Measurements from ENCODE around the gene HSPH1.
"Not testable (repeated sequence)": the region's sequence is repeated elsewhere in the genome, so short reads cannot be mapped to it uniquely, and the experiment has no call there.

HSPH1 gene

GRCh38 chr13:31177813-31178495 is 16.2 kb upstream of the HSPH1 start:
- not testable (repeated sequence) for DNase-seq (ENCODE audit: low read depth in 2 of 2, low spot score in 1 of 2)

GRCh38 chr13:31175847-31176532 is 14.3 kb upstream of the HSPH1 start:
- no peak for DNase-seq (ENCODE audit: low read depth in 2 of 2, low spot score in 1 of 2)

- DNase-seq (ENCODE audit: low read depth in 2 of 2, low spot score in 1 of 2): no peak
These were observed 12.3 kb upstream of the HSPH1 start for GRCh38 chr13:31174018-31174417.

GRCh38 chr13:31172535-31172934 is 10.8 kb upstream of the HSPH1 start:
- DNase-seq (ENCODE audit: low read depth in 2 of 2, low spot score in 1 of 2): no peak

- no peak for DNase-seq (ENCODE audit: low read depth in 2 of 2, low spot score in 1 of 2)
These were observed 10.3 kb upstream of the HSPH1 start for GRCh38 chr13:31172001-31172400.

GRCh38 chr13:31168736-31169135 is 7.0 kb upstream of the HSPH1 start:
- no peak for DNase-seq (ENCODE audit: low read depth in 2 of 2, low spot score in 1 of 2)

- DNase-seq (ENCODE audit: low read depth in 2 of 2, low spot score in 1 of 2): no peak
These were observed 6.5 kb upstream of the HSPH1 start for GRCh38 chr13:31168166-31168565.

- DNase-seq (ENCODE audit: low read depth in 2 of 2, low spot score in 1 of 2): no peak
These were observed 5.8 kb upstream of the HSPH1 start for GRCh38 chr13:31167490-31167889.

- DNase-seq (ENCODE audit: low read depth in 2 of 2, low spot score in 1 of 2): no peak
These were observed 4.9 kb upstream of the HSPH1 start for GRCh38 chr13:31166591-31166990.

- peak; percentile 85 to 93 for DNase-seq (ENCODE audit: low read depth in 2 of 2, low spot score in 1 of 2)
These were observed 676 bp upstream of the HSPH1 start for GRCh38 chr13:31162151-31163008.

GRCh38 chr13:31160857-31161556 is 697 bp downstream of the HSPH1 start:
- DNase-seq (ENCODE audit: low read depth in 2 of 2, low spot score in 1 of 2): peak; percentile 16 to 43

- no peak for DNase-seq (ENCODE audit: low read depth in 2 of 2, low spot score in 1 of 2)
These were observed 2.4 kb downstream of the HSPH1 start for GRCh38 chr13:31159306-31159705.

GRCh38 chr13:31154939-31155338 is 6.8 kb downstream of the HSPH1 start:
- DNase-seq (ENCODE audit: low read depth in 2 of 2, low spot score in 1 of 2): no peak

GRCh38 chr13:31151837-31152236 is 9.9 kb downstream of the HSPH1 start:
- DNase-seq (ENCODE audit: low read depth in 2 of 2, low spot score in 1 of 2): no peak

GRCh38 chr13:31150315-31150985 is 11.3 kb downstream of the HSPH1 start:
- no peak for DNase-seq (ENCODE audit: low read depth in 2 of 2, low spot score in 1 of 2)

GRCh38 chr13:31149604-31150003 is 12.1 kb downstream of the HSPH1 start:
- no peak for DNase-seq (ENCODE audit: low read depth in 2 of 2, low spot score in 1 of 2)

- no peak for DNase-seq (ENCODE audit: low read depth in 2 of 2, low spot score in 1 of 2)
These were observed 16.3 kb downstream of the HSPH1 start for GRCh38 chr13:31145417-31145816.

GRCh38 chr13:31138515-31138914 is 23.2 kb downstream of the HSPH1 start:
- no peak for DNase-seq (ENCODE audit: low read depth in 2 of 2, low spot score in 1 of 2)

GRCh38 chr13:31136724-31137123 is 25.0 kb downstream of the HSPH1 start:
- no peak for DNase-seq (ENCODE audit: low read depth in 2 of 2, low spot score in 1 of 2)

- DNase-seq (ENCODE audit: low read depth in 2 of 2, low spot score in 1 of 2): no peak
These were observed 27.5 kb downstream of the HSPH1 start for GRCh38 chr13:31134039-31134711.
